ENCODE results near the gene GRWD1. TPM values are rescaled to one million over a fixed set of nuclear protein-coding genes. Genes with fewer than 3 reads are reported as not detected.
"Not testable (repeated sequence)": the region's sequence is repeated elsewhere in the genome, so short reads cannot be mapped to it uniquely, and the experiment has no call there.

Gene GRWD1
- total RNA-seq, 1 donor from 2014 or later = 41.4 TPM

DNA sequence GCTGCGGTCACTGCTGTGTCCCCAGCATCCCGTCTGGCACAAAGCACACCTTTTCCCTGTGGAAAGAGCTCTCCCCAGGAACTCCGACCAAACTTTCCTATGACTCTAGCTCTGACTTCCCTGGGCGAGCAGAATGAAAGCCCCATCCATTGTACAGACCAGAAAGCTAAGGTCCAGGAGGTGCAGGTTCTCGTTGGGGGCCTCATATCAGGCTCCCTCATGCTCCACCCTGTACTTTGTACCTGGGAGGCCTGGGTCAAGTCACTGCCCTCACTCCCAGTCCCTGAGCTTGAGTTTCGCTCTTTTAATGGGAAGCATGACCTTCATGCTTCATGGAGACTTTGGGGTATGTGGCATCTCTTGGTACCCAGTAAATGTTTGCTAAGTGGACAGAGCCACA lies 41.8 kb downstream of the GRWD1 start:
- FAIRE-seq (no peak), DNase-seq (ENCODE audit: low read depth) (no peak)
- peaks cover 6% of the 10 kb centered on the region for H3K27me3 Mint-ChIP-seq (ENCODE audit: low read depth, unreplicated experiment)
- no peak overlapping the region for H3K27ac Mint-ChIP-seq (ENCODE audit: unreplicated experiment)
- peaks cover 8% of the 10 kb centered on the region for H3K4me1 Mint-ChIP-seq (ENCODE audit: low read depth, unreplicated experiment)
- Histone ChIP-seq H3K9me3 (ENCODE audit: insufficient read depth, low read depth, low read length) (no peaks in the 10 kb centered on the region), H3K27ac (ENCODE audit: low read depth, low read length) (peak overlapping the region; percentile 28), H3K36me3 (ENCODE audit: insufficient read depth, low read length) (no peaks in the 10 kb centered on the region), H2AFZ (ENCODE audit: low read depth, low read length) (no peak overlapping the region), H3K9ac (ENCODE audit: low read length) (peak overlapping the region; percentile 23), H3K4me1 (ENCODE audit: insufficient read depth, low read length) (peaks cover 17% of the 10 kb centered on the region), H3K4me2 (ENCODE audit: low read length) (peak overlapping the region; percentile 62), H3K79me2 (ENCODE audit: insufficient read depth, low read length) (no peaks in the 10 kb centered on the region), H4K20me1 (ENCODE audit: insufficient read depth, low read length) (no peaks in the 10 kb centered on the region), H3K4me3 (ENCODE audit: insufficient read depth, low read depth, low read length) (no peak overlapping the region), H3K27me3 (ENCODE audit: insufficient read depth, low read length) (peaks cover 6% of the 10 kb centered on the region)
- no peak for TF ChIP-seq EZH2 (IDR thresholded peaks at IDR 0.05; ENCODE audit: insufficient read depth, low read length)
- TF ChIP-seq, protein P1, sequence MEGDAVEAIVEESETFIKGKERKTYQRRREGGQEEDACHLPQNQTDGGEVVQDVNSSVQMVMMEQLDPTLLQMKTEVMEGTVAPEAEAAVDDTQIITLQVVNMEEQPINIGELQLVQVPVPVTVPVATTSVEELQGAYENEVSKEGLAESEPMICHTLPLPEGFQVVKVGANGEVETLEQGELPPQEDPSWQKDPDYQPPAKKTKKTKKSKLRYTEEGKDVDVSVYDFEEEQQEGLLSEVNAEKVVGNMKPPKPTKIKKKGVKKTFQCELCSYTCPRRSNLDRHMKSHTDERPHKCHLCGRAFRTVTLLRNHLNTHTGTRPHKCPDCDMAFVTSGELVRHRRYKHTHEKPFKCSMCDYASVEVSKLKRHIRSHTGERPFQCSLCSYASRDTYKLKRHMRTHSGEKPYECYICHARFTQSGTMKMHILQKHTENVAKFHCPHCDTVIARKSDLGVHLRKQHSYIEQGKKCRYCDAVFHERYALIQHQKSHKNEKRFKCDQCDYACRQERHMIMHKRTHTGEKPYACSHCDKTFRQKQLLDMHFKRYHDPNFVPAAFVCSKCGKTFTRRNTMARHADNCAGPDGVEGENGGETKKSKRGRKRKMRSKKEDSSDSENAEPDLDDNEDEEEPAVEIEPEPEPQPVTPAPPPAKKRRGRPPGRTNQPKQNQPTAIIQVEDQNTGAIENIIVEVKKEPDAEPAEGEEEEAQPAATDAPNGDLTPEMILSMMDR (IDR thresholded peaks at IDR 0.05; ENCODE audit: insufficient read depth, low read depth, low read length) = no peak
- peaks cover 4% of the 10 kb centered on the region for H3K36me3 Mint-ChIP-seq (ENCODE audit: low read depth, unreplicated experiment)
- H3K4me3 Mint-ChIP-seq (ENCODE audit: unreplicated experiment) = no peak overlapping the region
- peaks cover 4% of the 10 kb centered on the region for H3K9me3 Mint-ChIP-seq (ENCODE audit: unreplicated experiment)

DNA sequence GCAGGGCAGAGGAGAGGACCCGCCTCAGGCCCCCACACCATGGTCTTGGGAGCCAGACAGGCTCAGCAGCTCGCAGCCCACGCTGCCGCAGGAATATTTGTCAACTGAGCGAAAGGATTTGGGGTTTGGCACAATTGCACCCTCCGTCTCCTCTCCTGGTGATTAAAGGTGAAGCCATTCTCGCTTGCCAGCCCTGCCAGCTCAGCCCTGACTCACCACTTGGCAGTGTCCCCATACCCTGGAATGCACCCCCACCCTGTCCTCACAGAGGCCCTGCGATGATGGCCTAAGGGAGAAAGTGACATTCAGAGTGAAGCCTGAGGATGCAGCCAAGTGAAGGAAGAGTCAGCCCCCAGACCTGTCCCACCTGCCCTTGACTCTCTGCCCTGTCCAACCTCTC lies 42.2 kb downstream of the GRWD1 start:
- peaks cover 17% of the 10 kb centered on the region for H3K4me1 ChIP-seq (ENCODE audit: insufficient read depth, low read length)
- peak overlapping the region; percentile 23 for H3K9ac ChIP-seq (ENCODE audit: low read length)
- peaks cover 5% of the 10 kb centered on the region for H3K9me3 Mint-ChIP-seq (ENCODE audit: unreplicated experiment)
- peak overlapping the region; percentile 62 for H3K4me2 ChIP-seq (ENCODE audit: low read length)
- H3K27me3 ChIP-seq (ENCODE audit: insufficient read depth, low read length) = peaks cover 6% of the 10 kb centered on the region
- no peak overlapping the region for H3K4me3 Mint-ChIP-seq (ENCODE audit: unreplicated experiment)
- no peaks in the 10 kb centered on the region for H3K79me2 ChIP-seq (ENCODE audit: insufficient read depth, low read length)
- H3K4me3 ChIP-seq (ENCODE audit: insufficient read depth, low read depth, low read length) = no peak overlapping the region
- peak; percentile 72 for DNase-seq (ENCODE audit: low read depth)
- H3K27me3 Mint-ChIP-seq (ENCODE audit: low read depth, unreplicated experiment) = peaks cover 8% of the 10 kb centered on the region
- TF ChIP-seq, protein P1 (IDR thresholded peaks at IDR 0.05; ENCODE audit: insufficient read depth, low read depth, low read length) = no peak
- TF ChIP-seq EZH2 (IDR thresholded peaks at IDR 0.05; ENCODE audit: insufficient read depth, low read length) = no peak
- H3K4me1 Mint-ChIP-seq (ENCODE audit: low read depth, unreplicated experiment) = peaks cover 9% of the 10 kb centered on the region
- no peaks in the 10 kb centered on the region for H3K9me3 ChIP-seq (ENCODE audit: insufficient read depth, low read depth, low read length)
- no peaks in the 10 kb centered on the region for H4K20me1 ChIP-seq (ENCODE audit: insufficient read depth, low read length)
- peak overlapping the region; percentile 28 for H3K27ac ChIP-seq (ENCODE audit: low read depth, low read length)
- H2AFZ ChIP-seq (ENCODE audit: low read depth, low read length) = no peak overlapping the region
- no peaks in the 10 kb centered on the region for H3K36me3 ChIP-seq (ENCODE audit: insufficient read depth, low read length)
- H3K36me3 Mint-ChIP-seq (ENCODE audit: low read depth, unreplicated experiment) = peaks cover 6% of the 10 kb centered on the region
- H3K27ac Mint-ChIP-seq (ENCODE audit: unreplicated experiment) = peak overlapping the region; percentile 27
- peak; percentile 60 for FAIRE-seq

DNA sequence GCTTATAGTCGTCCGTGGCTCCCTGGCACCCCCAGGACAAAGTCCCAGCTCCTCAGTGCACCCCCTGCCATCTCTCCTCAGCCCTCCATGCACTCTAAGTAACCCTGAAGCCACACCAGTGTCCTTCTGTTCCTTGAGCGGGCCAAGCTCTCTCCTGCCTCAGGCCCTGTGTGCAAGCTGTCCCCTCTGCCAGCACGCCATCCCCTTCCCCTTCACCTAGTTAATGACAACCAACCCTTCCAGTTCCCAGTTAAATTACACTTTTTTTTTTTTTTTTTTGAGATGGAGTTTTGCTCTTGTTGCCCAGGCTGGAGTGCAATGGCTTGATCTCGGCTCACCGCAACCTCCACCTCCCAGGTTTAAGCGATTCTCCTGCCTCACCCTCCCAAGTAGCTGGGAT lies 42.7 kb downstream of the GRWD1 start:
- not testable (repeated sequence) for H3K4me1 Mint-ChIP-seq (ENCODE audit: low read depth, unreplicated experiment); H3K9me3 Mint-ChIP-seq (ENCODE audit: unreplicated experiment); H3K4me3 ChIP-seq (ENCODE audit: insufficient read depth, low read depth, low read length); H3K9me3 ChIP-seq (ENCODE audit: insufficient read depth, low read depth, low read length); H4K20me1 ChIP-seq (ENCODE audit: insufficient read depth, low read length); DNase-seq (ENCODE audit: low read depth); H3K36me3 Mint-ChIP-seq (ENCODE audit: low read depth, unreplicated experiment); H2AFZ ChIP-seq (ENCODE audit: low read depth, low read length); H3K9ac ChIP-seq (ENCODE audit: low read length); H3K36me3 ChIP-seq (ENCODE audit: insufficient read depth, low read length); H3K27me3 ChIP-seq (ENCODE audit: insufficient read depth, low read length); H3K27me3 Mint-ChIP-seq (ENCODE audit: low read depth, unreplicated experiment); H3K79me2 ChIP-seq (ENCODE audit: insufficient read depth, low read length); FAIRE-seq
- Histone ChIP-seq H3K4me1 (ENCODE audit: insufficient read depth, low read length) (peaks cover 17% of the 10 kb centered on the region), H3K4me2 (ENCODE audit: low read length) (peak overlapping the region; percentile 62), H3K27ac (ENCODE audit: low read depth, low read length) (peak overlapping the region; percentile 17)
- H3K27ac Mint-ChIP-seq (ENCODE audit: unreplicated experiment) = peak overlapping the region; percentile 27
- H3K4me3 Mint-ChIP-seq (ENCODE audit: unreplicated experiment) = peak overlapping the region; percentile 31

All from astrocyte (in vitro differentiated cells and primary cell).